ENCODE measurements around the gene CEACAM5.
"Not testable (repeated sequence)": the region's sequence is repeated elsewhere in the genome, so short reads cannot be mapped to it uniquely, and the experiment has no call there.

Gene CEACAM5

DNA sequence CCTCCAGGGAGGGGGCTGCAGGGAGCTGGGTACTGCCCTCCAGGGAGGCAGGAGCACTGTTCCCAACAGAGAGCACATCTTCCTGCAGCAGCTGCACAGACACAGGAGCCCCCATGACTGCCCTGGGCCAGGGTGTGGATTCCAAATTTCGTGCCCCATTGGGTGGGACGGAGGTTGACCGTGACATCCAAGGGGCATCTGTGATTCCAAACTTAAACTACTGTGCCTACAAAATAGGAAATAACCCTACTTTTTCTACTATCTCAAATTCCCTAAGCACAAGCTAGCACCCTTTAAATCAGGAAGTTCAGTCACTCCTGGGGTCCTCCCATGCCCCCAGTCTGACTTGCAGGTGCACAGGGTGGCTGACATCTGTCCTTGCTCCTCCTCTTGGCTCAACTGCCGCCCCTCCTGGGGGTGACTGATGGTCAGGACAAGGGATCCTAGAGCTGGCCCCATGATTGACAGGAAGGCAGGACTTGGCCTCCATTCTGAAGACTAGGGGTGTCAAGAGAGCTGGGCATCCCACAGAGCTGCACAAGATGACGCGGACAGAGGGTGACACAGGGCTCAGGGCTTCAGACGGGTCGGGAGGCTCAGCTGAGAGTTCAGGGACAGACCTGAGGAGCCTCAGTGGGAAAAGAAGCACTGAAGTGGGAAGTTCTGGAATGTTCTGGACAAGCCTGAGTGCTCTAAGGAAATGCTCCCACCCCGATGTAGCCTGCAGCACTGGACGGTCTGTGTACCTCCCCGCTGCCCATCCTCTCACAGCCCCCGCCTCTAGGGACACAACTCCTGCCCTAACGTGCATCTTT is 7.8 kb upstream of the CEACAM5 start:
- no peak for DNase-seq

DNA sequence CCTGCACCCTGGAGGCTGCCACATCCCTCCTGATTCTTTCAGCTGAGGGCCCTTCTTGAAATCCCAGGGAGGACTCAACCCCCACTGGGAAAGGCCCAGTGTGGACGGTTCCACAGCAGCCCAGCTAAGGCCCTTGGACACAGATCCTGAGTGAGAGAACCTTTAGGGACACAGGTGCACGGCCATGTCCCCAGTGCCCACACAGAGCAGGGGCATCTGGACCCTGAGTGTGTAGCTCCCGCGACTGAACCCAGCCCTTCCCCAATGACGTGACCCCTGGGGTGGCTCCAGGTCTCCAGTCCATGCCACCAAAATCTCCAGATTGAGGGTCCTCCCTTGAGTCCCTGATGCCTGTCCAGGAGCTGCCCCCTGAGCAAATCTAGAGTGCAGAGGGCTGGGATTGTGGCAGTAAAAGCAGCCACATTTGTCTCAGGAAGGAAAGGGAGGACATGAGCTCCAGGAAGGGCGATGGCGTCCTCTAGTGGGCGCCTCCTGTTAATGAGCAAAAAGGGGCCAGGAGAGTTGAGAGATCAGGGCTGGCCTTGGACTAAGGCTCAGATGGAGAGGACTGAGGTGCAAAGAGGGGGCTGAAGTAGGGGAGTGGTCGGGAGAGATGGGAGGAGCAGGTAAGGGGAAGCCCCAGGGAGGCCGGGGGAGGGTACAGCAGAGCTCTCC is 6.9 kb upstream of the CEACAM5 start:
- DNase-seq = no peak

DNA sequence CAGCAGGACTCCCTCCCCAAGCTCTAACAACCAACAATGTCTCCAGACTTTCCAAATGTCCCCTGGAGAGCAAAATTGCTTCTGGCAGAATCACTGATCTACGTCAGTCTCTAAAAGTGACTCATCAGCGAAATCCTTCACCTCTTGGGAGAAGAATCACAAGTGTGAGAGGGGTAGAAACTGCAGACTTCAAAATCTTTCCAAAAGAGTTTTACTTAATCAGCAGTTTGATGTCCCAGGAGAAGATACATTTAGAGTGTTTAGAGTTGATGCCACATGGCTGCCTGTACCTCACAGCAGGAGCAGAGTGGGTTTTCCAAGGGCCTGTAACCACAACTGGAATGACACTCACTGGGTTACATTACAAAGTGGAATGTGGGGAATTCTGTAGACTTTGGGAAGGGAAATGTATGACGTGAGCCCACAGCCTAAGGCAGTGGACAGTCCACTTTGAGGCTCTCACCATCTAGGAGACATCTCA is 6.2 kb upstream of the CEACAM5 start:
- DNase-seq = no peak

DNA sequence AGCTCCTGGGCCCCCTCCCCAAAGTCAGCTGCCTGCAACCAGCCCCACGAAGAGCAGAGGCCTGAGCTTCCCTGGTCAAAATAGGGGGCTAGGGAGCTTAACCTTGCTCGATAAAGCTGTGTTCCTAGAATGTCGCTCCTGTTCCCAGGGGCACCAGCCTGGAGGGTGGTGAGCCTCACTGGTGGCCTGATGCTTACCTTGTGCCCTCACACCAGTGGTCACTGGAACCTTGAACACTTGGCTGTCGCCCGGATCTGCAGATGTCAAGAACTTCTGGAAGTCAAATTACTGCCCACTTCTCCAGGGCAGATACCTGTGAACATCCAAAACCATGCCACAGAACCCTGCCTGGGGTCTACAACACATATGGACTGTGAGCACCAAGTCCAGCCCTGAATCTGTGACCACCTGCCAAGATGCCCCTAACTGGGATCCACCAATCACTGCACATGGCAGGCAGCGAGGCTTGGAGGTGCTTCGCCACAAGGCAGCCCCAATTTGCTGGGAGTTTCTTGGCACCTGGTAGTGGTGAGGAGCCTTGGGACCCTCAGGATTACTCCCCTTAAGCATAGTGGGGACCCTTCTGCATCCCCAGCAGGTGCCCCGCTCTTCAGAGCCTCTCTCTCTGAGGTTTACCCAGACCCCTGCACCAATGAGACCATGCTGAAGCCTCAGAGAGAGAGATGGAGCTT is 4.7 kb upstream of the CEACAM5 start:
- DNase-seq = no peak

DNA sequence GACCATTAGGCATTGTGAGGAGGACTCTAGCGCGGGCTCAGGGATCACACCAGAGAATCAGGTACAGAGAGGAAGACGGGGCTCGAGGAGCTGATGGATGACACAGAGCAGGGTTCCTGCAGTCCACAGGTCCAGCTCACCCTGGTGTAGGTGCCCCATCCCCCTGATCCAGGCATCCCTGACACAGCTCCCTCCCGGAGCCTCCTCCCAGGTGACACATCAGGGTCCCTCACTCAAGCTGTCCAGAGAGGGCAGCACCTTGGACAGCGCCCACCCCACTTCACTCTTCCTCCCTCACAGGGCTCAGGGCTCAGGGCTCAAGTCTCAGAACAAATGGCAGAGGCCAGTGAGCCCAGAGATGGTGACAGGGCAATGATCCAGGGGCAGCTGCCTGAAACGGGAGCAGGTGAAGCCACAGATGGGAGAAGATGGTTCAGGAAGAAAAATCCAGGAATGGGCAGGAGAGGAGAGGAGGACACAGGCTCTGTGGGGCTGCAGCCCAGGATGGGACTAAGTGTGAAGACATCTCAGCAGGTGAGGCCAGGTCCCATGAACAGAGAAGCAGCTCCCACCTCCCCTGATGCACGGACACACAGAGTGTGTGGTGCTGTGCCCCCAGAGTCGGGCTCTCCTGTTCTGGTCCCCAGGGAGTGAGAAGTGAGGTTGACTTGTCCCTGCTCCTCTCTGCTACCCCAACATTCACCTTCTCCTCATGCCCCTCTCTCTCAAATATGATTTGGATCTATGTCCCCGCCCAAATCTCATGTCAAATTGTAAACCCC is 2.8 kb upstream of the CEACAM5 start:
- DNase-seq = no peak

DNA sequence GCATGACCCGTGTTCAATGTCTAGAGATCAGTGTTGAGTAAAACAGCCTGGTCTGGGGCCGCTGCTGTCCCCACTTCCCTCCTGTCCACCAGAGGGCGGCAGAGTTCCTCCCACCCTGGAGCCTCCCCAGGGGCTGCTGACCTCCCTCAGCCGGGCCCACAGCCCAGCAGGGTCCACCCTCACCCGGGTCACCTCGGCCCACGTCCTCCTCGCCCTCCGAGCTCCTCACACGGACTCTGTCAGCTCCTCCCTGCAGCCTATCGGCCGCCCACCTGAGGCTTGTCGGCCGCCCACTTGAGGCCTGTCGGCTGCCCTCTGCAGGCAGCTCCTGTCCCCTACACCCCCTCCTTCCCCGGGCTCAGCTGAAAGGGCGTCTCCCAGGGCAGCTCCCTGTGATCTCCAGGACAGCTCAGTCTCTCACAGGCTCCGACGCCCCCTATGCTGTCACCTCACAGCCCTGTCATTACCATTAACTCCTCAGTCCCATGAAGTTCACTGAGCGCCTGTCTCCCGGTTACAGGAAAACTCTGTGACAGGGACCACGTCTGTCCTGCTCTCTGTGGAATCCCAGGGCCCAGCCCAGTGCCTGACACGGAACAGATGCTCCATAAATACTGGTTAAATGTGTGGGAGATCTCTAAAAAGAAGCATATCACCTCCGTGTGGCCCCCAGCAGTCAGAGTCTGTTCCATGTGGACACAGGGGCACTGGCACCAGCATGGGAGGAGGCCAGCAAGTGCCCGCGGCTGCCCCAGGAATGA is 1.5 kb upstream of the CEACAM5 start:
- DNase-seq = no peak

DNA sequence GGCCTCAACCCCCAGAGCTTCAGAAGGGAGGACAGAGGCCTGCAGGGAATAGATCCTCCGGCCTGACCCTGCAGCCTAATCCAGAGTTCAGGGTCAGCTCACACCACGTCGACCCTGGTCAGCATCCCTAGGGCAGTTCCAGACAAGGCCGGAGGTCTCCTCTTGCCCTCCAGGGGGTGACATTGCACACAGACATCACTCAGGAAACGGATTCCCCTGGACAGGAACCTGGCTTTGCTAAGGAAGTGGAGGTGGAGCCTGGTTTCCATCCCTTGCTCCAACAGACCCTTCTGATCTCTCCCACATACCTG is 969 bp upstream of the CEACAM5 start:
- no peak for DNase-seq

DNA sequence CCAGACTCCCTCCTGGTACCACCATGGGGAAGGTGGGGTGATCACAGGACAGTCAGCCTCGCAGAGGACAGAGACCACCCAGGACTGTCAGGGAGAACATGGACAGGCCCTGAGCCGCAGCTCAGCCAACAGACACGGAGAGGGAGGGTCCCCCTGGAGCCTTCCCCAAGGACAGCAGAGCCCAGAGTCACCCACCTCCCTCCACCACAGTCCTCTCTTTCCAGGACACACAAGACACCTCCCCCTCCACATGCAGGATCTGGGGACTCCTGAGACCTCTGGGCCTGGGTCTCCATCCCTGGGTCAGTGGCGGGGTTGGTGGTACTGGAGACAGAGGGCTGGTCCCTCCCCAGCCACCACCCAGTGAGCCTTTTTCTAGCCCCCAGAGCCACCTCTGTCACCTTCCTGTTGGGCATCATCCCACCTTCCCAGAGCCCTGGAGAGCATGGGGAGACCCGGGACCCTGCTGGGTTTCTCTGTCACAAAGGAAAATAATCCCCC is 505 bp upstream of the CEACAM5 start:
- DNase-seq = no peak

DNA sequence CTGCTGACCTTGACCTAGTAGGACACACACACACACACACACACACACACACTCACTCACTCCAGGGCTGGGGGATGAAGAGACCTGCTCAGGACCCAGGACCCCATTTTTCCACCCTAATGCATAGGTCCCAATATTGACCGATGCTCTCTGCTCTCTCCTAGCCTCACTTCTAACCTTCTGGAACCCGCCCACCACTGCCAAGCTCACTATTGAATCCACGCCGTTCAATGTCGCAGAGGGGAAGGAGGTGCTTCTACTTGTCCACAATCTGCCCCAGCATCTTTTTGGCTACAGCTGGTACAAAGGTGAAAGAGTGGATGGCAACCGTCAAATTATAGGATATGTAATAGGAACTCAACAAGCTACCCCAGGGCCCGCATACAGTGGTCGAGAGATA is 1.1 kb downstream of the CEACAM5 start:
- DNase-seq = not testable (repeated sequence)

DNA sequence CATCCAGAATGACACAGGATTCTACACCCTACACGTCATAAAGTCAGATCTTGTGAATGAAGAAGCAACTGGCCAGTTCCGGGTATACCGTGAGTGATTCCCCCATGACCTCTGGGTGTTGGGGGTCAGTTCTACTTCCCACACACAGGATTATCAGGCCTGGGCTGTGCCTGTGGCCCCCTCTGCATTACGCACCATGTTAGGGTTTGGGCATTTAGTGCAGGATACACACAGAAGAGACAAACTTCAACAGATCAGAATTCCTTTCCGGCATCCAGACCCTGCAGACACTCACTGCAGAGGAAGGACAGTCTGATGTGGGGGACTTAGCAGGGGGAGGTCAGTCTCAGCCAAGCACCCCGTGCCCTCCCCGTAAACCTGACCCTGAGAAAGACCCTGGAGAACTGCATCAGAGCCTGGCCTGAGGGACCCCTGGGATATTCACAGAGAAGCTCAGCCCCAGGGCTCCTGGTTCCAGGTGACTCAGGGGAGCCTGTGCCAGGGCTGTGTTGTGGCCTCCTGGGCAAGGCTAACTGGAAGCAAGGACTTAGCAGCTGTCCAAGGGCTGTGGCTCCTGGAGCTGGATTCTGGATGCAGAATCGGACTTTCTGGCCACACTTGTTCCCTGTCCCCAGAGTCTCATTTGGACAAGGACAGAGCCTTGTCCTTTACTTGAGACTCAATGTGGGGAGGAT is 1.7 kb downstream of the CEACAM5 start:
- DNase-seq = no peak

DNA sequence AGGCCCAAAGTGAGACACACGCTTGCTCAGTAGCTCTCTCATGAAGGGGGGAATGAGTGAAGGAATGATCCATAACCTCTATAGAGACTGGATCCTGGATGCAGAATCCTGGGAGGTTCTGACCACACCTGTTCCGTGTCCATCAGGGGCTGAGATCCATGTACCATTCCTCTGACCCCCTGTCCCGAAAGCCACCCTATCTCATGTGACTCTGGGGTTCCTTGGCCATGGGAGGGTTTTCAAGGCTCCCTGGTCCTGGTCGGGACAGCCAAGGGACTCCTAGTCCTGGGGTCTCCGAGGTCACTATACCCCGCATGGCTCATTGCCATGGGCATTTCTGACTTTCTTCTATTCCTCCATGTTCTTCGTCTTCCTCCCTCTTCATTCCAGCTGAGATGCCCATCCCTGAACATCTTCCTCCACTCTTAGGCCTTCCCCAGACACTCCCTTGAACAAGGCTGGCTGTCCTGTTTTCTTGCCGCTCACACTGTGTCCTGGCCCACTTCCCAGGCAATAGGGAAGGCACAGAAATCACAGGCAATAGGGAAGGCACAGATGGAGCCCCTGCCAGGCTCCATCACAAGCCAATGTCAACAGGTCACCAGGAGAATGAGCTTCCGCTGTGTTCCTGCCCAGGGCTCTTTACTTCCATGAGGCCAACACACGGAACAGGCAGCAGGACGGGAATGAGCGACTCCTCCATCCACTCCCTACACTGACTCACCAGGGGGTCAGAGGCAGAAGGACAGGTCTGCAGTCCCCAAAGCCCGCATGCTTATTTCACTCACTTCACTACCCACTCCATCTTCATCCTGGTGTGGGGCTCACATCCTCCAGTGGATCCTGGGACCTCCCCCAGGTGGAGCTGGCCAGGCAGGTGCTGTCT is 3.2 kb downstream of the CEACAM5 start:
- no peak for DNase-seq

DNA sequence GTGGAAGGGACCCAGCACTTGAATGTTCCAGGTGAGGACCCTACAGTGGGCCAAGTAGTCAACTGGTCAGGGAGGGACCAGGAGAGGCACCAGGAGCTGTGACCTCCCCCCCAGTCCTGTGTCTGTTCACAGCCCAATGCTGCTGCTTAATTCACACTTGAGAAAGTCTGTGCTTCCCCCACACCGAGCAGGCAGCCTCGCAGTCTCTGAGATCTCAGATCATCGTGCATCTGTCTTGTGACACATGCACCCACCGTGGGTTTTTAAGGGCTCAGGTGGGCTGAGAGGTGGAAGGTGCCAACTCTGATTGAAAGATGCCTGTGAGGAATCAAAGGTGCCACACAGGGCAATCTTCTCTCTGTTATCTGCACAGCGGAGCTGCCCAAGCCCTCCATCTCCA is 6.2 kb downstream of the CEACAM5 start:
- no peak for DNase-seq

DNA sequence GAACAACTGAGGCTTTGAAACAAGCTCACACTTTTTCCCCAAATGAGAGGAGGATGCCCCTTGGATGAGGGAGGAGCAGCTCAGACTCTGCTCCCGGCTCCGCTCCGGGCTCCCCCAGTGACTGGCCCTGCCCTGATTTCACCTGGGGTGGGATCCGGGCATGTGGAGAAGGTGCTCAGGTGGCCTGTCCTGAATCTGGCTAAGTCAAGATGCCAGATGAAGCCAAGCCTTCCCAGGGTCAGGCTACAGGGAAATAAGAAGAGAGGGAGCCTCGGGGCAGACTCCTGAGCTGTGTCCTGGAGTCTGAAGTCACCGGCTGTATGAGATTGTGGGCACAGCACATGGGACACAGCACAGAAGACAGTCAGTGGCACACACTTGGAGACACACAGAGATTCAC is 10.3 kb downstream of the CEACAM5 start:
- DNase-seq = no peak

DNA sequence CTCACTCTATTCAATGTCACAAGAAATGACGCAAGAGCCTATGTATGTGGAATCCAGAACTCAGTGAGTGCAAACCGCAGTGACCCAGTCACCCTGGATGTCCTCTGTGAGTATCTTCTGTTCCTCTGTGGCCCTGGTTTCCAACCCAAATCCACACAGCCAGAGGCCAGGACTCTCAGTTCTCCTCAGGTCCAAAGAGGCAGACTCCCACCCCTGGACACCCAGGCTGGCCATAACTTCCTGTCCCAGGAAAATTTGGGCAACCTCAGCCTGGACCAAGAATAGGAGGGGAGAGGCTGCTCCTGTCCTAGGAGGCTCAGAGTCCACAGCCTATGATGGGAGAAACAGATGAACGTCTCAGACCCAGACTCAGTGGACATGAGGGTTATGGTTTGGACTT is 11.7 kb downstream of the CEACAM5 start:
- no peak for DNase-seq

DNA sequence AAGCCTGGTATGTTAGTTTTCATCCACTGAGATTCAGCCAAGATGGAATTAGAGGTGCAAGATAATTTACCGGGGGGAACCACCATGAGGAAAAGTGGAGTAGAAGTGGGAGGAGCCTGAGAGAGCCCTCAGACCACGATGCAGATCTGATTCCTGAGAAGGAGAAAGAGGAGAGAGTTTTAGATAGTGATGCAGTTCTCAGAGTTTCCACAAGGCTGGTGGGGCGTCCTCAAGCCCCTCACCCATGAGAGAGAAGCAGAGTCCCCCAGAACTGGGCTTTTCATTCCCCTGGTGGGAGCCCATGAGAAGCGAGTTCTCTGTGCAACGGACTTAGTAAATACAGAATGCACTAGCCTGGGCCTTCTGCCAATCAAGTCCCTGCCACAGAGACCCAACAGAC is 18.1 kb downstream of the CEACAM5 start:
- no peak for DNase-seq

DNA sequence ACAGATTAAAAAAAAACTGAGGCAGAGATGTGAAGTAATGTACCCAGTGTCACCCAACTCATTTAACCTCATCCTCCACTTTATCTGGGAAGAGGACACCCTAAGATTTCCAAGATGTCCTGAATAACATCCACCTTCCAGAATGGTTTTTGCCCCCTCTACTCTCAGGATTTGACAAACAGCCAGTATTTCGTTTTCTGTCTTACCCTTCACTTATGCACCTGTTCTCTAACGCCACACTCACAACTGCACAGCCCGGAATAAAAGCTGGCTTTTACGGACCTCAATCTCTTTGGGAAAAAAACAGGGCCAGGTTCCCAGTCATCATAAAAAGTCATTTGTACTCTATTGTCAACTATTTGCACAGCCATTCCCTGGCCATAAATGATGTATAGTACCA is 25.7 kb downstream of the CEACAM5 start:
- DNase-seq = no peak

DNA sequence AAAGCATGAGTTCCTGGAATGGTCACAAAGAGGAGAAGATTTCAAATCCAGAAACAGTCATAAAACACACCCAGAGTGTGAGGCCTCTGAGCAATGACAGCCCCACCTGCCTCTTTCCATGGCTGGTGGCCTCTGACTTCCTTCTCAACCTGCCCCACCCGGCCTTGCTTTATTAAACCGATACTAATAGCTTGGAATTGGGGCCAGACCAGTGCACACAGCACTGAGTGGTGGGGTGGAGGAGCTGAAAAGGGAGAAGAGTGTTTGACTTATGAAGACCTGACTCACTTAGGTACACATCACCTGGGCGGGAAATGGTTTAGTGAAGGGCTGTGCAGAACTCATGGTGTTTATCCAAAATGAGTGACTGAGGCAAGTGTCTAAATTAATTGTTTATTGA is 26.2 kb downstream of the CEACAM5 start:
- no peak for DNase-seq

DNA sequence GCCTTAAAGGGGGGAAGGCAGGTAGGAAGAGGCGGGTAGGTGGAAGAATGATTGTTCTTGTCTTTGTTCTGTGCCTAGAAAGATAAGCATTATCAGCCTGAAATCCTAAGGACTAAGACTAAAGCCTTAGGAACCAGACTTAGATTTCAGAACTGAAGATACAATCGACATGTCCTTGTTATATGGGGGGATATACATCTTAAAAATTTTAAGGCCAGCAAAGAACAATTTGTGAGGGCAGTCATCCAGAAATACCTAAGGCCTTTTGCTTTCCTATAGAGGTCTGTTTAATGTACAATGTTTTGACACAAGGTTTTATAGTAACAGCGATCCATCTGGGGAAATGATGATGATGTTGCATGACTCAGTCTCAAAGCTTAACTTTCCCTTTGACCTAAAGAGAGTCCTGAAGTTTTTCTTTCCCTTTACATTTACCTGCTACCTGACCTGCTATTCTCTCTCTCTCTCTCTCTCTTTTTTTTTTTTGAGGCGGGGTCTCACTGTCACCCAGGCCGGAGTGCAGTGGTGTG is 26.7 kb downstream of the CEACAM5 start:
- DNase-seq = no peak

DNA sequence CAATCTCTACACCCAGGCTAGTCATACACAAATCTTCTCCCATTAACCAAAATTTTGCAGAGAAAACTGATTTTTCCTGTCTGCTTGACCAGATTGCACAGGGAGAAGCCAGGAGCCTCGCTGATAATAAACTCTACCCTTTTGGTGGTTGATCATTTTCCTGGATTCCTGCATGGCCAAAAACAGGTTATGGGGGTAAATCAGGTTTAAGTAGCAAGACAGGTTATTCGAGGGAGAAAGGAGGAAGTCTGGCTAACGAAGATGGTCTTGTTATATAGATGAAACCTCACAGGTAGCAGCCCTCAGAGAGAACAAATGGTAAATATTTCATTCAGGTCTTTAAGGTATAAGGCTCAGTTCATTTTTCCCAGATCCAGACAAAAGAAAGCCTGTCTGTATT is 30.9 kb downstream of the CEACAM5 start:
- no peak for DNase-seq

All from midbrain (tissue), 1 donor.